Suppressor macrophage (primary cell): ENCODE results near the gene SNX13.
"Not testable (repeated sequence)": the region's sequence is repeated elsewhere in the genome, so short reads cannot be mapped to it uniquely, and the experiment has no call there.

Experiments used
- DNase-seq, 4 experiments: peaks; one replicate each; pipeline ENCODE4 v3.0.0-alpha.2; 2020 to 2022

SNX13 gene

GRCh38 chr7:17912050-17912449 lies 28.2 kb downstream of the SNX13 start:
- DNase-seq, result no peak

GRCh38 chr7:17910377-17910776 lies 29.9 kb downstream of the SNX13 start:
- DNase-seq, result no peak

- DNase-seq, result not testable (repeated sequence)
These were observed 31.0 kb downstream of the SNX13 start for GRCh38 chr7:17909310-17909709.

GRCh38 chr7:17907014-17907413 lies 33.3 kb downstream of the SNX13 start:
- no peak for DNase-seq

- no peak for DNase-seq
These were observed 37.0 kb downstream of the SNX13 start for GRCh38 chr7:17903337-17903736.

GRCh38 chr7:17902599-17902998 lies 37.7 kb downstream of the SNX13 start:
- DNase-seq, result no peak

- DNase-seq, result no peak
These were observed 39.8 kb downstream of the SNX13 start for GRCh38 chr7:17900464-17900863.

GRCh38 chr7:17898111-17898510 lies 42.2 kb downstream of the SNX13 start:
- no peak for DNase-seq

- DNase-seq, result no peak
These were observed 53.0 kb downstream of the SNX13 start for GRCh38 chr7:17887286-17887685.

- no peak for DNase-seq
These were observed 57.6 kb downstream of the SNX13 start for GRCh38 chr7:17882685-17883084.

- DNase-seq, result no peak
These were observed 61.1 kb downstream of the SNX13 start for GRCh38 chr7:17879075-17879661.

GRCh38 chr7:17878627-17879026 lies 61.7 kb downstream of the SNX13 start:
- no peak for DNase-seq

- DNase-seq, result no peak
These were observed 68.3 kb downstream of the SNX13 start for GRCh38 chr7:17871815-17872533.

- DNase-seq, result no peak
These were observed 69.9 kb downstream of the SNX13 start for GRCh38 chr7:17870406-17870805.

GRCh38 chr7:17863809-17864143 lies 76.5 kb downstream of the SNX13 start:
- no peak for DNase-seq

GRCh38 chr7:17863095-17863808 lies 77.0 kb downstream of the SNX13 start:
- DNase-seq, result no peak

GRCh38 chr7:17856251-17856650 lies 84.0 kb downstream of the SNX13 start:
- DNase-seq, result no peak

- DNase-seq, result no peak
These were observed 85.1 kb downstream of the SNX13 start for GRCh38 chr7:17855202-17855601.

GRCh38 chr7:17854261-17855047 lies 85.8 kb downstream of the SNX13 start:
- DNase-seq, result no peak

GRCh38 chr7:17852361-17852760 lies 87.9 kb downstream of the SNX13 start:
- no peak for DNase-seq

- DNase-seq, result no peak
These were observed 90.8 kb downstream of the SNX13 start for GRCh38 chr7:17849504-17849903.

- DNase-seq, result no peak
These were observed 91.8 kb downstream of the SNX13 start for GRCh38 chr7:17848516-17848915.

GRCh38 chr7:17846935-17847334 lies 93.4 kb downstream of the SNX13 start:
- DNase-seq, result peak in 1 of 4 experiments; percentile 21
